PC-9 (cell line): Measurements from ENCODE around the gene SRRM5. TPM values are rescaled to one million over a fixed set of nuclear protein-coding genes. Genes with fewer than 3 reads are reported as not detected.

Source experiments
- BruUV-seq: library from RNA; stranded (reverse); fragments of 400-500 nt; replicated peaks from 2 replicates; lab custom pipeline; 2021; lab: Mats Ljungman, UMichigan
- CTCF ChIA-PET: fragments of 300-600 bp; sonication (Branson Sonifier 250); formaldehyde crosslinking; loops from one replicate; lab custom pipeline; 2022; ENCODE audit warnings: antibody characterized with exemption; lab: Charles Lee
- POLR2A ChIA-PET: fragments of 300-600 bp; sonication (Branson Sonifier 250); formaldehyde crosslinking; loops from one replicate; lab custom pipeline; 2022; ENCODE audit warnings: antibody characterized with exemption; ENCODE audit not compliant: unreplicated experiment; lab: Charles Lee
- DNase-seq, 2 experiments: peaks; one replicate each; pipeline versions ENCODE4 v3.0.0 to v3.0.0-alpha.2; 2015 to 2022; ENCODE audit warnings: mixed read lengths in 1 of 2
- H2AFZ ChIP-seq: fragments of 200-600 bp; sonication (generic); 2 replicates; pipeline ENCODE4 v1.8.1; 2017; ENCODE audit warnings: antibody characterized with exemption
- H3F3A ChIP-seq: fragments of 200-600 bp; sonication (generic); 2 replicates; pipeline ENCODE4 v1.8.1; 2017; ENCODE audit warnings: antibody characterized with exemption, mild to moderate bottlenecking, low read depth; ENCODE audit not compliant: insufficient read depth
- H3K27ac ChIP-seq: fragments of 200-600 bp; sonication (generic); 2 replicates; pipeline ENCODE4 v1.6.1; 2016; ENCODE audit warnings: mixed run types
- H3K27me3 ChIP-seq: fragments of 200-600 bp; sonication (generic); 2 replicates; pipeline ENCODE4 v1.6.1; 2016; ENCODE audit warnings: low read depth, mixed run types; ENCODE audit not compliant: insufficient read depth
- H3K36me3 ChIP-seq: fragments of 200-600 bp; sonication (generic); 2 replicates; pipeline ENCODE4 v1.6.1; 2016; ENCODE audit warnings: low read depth, mixed run types
- H3K4me1 ChIP-seq: fragments of 200-600 bp; sonication (generic); replicated peaks from 2 replicates; pipeline ENCODE4 v1.6.1; 2016; ENCODE audit warnings: mixed run types; ENCODE audit not compliant: insufficient read depth
- H3K4me2 ChIP-seq: fragments of 200-600 bp; sonication (generic); 2 replicates; pipeline ENCODE4 v1.6.1; 2017; ENCODE audit warnings: mixed run types
- H3K4me3 ChIP-seq: fragments of 200-600 bp; sonication (generic); 2 replicates; pipeline ENCODE4 v1.6.1; 2016; ENCODE audit warnings: mixed run types
- H3K79me2 ChIP-seq: fragments of 200-600 bp; sonication (generic); 2 replicates; pipeline ENCODE4 v1.6.1; 2017; ENCODE audit warnings: low read depth, mixed run types
- H3K9me2 ChIP-seq: fragments of 200-600 bp; sonication (generic); 2 replicates; pipeline ENCODE4 v1.8.1; 2017; ENCODE audit warnings: mild to moderate bottlenecking; ENCODE audit not compliant: insufficient read depth
- H3K9me3 ChIP-seq: fragments of 200-600 bp; sonication (generic); 2 replicates; pipeline ENCODE4 v1.8.1; 2016; ENCODE audit warnings: low read depth; ENCODE audit not compliant: insufficient read depth
- H4K20me1 ChIP-seq: fragments of 200-600 bp; sonication (generic); 2 replicates; pipeline ENCODE4 v1.8.1; 2017; ENCODE audit not compliant: insufficient read depth
- CTCF ChIP-seq: fragments of 200-600 bp; sonication (generic); conservative IDR thresholded peaks from 2 replicates; pipeline ENCODE4 v1.6.1; 2017; ENCODE audit warnings: mixed run types, antibody characterized with exemption, mild to moderate bottlenecking, moderate library complexity
- EZH2 ChIP-seq: fragments of 200-600 bp; sonication (generic); IDR thresholded peaks from 2 replicates; pipeline ENCODE4 v1.8.0; 2017; ENCODE audit warnings: antibody characterized with exemption, low read depth
- intact Hi-C: fragments of 100-400 bp; cut with micrococcal nuclease; formaldehyde crosslinking; loops from one replicate; pipeline ENCODE4 v1.10.0; 2022; ENCODE audit not compliant: unreplicated experiment
- total RNA-seq: library from RNA; stranded (reverse); gene quantifications from 2 replicates; pipeline ENCODE4 v1.2.3, GENCODE V29; 2021

SRRM5 gene
- total RNA-seq, 1 experiment from 2014 or later, result 0.37 TPM

- Histone ChIP-seq H4K20me1 (no peaks in the 10 kb centered on the region), H3F3A (peaks cover 31% of the 10 kb centered on the region; the same call in 1 of the 2 replicates), H3K4me1 (peaks cover 14% of the 10 kb centered on the region; the same call in 1 of the 2 replicates), H3K9me2 (no peaks in the 10 kb centered on the region), H3K27ac (no peak overlapping the region), H3K27me3 (peaks cover 6% of the 10 kb centered on the region; the same call in 1 of the 2 replicates), H3K36me3 (no peaks in the 10 kb centered on the region), H2AFZ (no peak overlapping the region), H3K79me2 (no peaks in the 10 kb centered on the region), H3K4me2 (no peak overlapping the region), H3K4me3 (no peak overlapping the region), H3K9me3 (no peaks in the 10 kb centered on the region)
- TF ChIP-seq CTCF, result no peak
- TF ChIP-seq EZH2, result no peak
- POLR2A ChIA-PET, result interaction anchor here (0.6 kb wide), 1 partner anchor 105 kb away, joined by 4 read pairs; no protein-coding TSS in a partner anchor
- no peak for DNase-seq
- CTCF ChIA-PET, result interaction anchor here (0.6 kb wide), 1 partner anchor 64 kb away, joined by 4 read pairs; no protein-coding TSS in a partner anchor
- no TSS peak for BruUV-seq
- intact Hi-C loops, result no loop called here
Observed at GRCh38 chr19:43642531-43642930, 30.6 kb downstream of the SRRM5 start.

- CTCF ChIA-PET, result no interaction called here
- Histone ChIP-seq H3F3A (peaks cover 29% of the 10 kb centered on the region; the same call in 1 of the 2 replicates), H3K4me2 (no peak overlapping the region), H3K27ac (no peak overlapping the region), H3K4me1 (peaks cover 14% of the 10 kb centered on the region; the same call in 1 of the 2 replicates), H4K20me1 (no peaks in the 10 kb centered on the region), H3K79me2 (no peaks in the 10 kb centered on the region), H2AFZ (no peak overlapping the region), H3K9me3 (no peaks in the 10 kb centered on the region), H3K36me3 (no peaks in the 10 kb centered on the region), H3K9me2 (no peaks in the 10 kb centered on the region), H3K27me3 (peaks cover 6% of the 10 kb centered on the region; the same call in 1 of the 2 replicates), H3K4me3 (no peak overlapping the region)
- TF ChIP-seq EZH2 (no peak), CTCF (no peak)
- no peak for DNase-seq
- BruUV-seq, result no TSS peak
- intact Hi-C loops, result no loop called here
- POLR2A ChIA-PET, result no interaction called here
Observed at GRCh38 chr19:43643326-43643725, 31.4 kb downstream of the SRRM5 start.

GRCh38 chr19:43644181-43644580 lies 32.3 kb downstream of the SRRM5 start:
- no TSS peak for BruUV-seq
- Histone ChIP-seq H3K4me3 (no peak overlapping the region), H2AFZ (no peak overlapping the region), H3K4me1 (peaks cover 8% of the 10 kb centered on the region; the same call in 1 of the 2 replicates), H3K36me3 (peaks cover 7% of the 10 kb centered on the region; the same call in 1 of the 2 replicates), H3F3A (peaks cover 25% of the 10 kb centered on the region; the same call in 1 of the 2 replicates), H3K27me3 (0 out of 2 replicates have a peak, but pooled peaks cover under 1% of the 10 kb centered on the region), H3K9me3 (no peaks in the 10 kb centered on the region), H3K27ac (no peak overlapping the region), H4K20me1 (0 out of 2 replicates have a peak, but pooled peaks cover 2% of the 10 kb centered on the region), H3K79me2 (no peaks in the 10 kb centered on the region), H3K9me2 (no peaks in the 10 kb centered on the region), H3K4me2 (no peak overlapping the region)
- DNase-seq, result no peak
- no peak for TF ChIP-seq EZH2
- no peak for TF ChIP-seq CTCF
- intact Hi-C loops, result no loop called here
- ChIA-PET POLR2A (no interaction called here), CTCF (no interaction called here)
